ENCODE measurements around the gene EFCAB9. TPM values are rescaled to one million over a fixed set of nuclear protein-coding genes. Genes with fewer than 3 reads are reported as not detected.
"Not testable (repeated sequence)": the region's sequence is repeated elsewhere in the genome, so short reads cannot be mapped to it uniquely, and the experiment has no call there.

The EFCAB9 gene
- total RNA-seq, 4 donors from 2014 or later: not detected

DNA sequence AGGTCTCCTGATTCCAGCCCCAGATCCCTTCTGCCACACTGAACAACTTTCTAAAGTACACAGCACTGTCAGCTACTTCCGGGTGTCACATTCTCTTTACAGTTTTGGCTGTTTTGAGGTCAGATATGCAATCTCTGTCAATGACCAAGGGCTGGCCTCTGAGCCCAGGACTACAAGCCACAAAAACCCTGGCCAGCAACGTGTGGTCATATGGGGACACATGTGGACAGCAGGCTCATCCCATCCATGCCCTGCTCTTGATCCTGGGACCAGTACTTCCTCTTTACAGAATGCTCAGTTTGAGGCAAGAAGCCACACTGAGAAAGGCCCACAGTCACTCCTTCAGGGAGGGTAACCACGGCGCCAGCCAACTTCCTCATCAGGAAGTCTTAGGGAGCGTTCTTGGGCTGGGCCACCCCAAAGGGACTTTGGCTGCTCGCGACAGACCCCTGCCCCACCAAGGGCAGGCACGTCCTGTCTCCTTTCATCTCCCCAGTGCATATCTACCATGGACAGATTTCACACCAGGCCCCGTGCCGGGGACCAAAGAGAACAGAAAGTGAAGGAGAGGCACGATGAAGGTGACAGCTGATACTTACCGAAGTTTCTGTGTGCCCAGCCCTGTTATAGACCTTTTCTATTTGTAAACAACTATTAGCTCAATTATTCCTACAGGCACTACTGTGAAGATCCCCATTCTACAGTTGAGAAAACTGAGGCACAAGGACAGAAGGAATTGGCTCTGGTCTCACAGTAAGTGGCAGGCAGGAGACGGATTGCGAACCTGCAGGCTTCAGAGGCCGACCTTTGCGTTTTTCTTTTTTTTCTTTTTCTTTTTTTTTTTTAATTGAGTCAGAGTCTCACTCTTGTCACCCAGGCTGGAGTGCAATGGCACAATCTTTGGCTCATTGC lies 43.2 kb upstream of the EFCAB9 start:
- 43 to 80% methylated on average over 14 of the region's 16 CpGs for WGBS, 2 donors
- DNase-seq: no peak
- H3K36me3 ChIP-seq: peaks cover 0 to 33% (median 0%) of the 10 kb centered on the region in 3 donors
- intact Hi-C loops (cut with DNase I): no loop called here
- TF ChIP-seq, protein P1, sequence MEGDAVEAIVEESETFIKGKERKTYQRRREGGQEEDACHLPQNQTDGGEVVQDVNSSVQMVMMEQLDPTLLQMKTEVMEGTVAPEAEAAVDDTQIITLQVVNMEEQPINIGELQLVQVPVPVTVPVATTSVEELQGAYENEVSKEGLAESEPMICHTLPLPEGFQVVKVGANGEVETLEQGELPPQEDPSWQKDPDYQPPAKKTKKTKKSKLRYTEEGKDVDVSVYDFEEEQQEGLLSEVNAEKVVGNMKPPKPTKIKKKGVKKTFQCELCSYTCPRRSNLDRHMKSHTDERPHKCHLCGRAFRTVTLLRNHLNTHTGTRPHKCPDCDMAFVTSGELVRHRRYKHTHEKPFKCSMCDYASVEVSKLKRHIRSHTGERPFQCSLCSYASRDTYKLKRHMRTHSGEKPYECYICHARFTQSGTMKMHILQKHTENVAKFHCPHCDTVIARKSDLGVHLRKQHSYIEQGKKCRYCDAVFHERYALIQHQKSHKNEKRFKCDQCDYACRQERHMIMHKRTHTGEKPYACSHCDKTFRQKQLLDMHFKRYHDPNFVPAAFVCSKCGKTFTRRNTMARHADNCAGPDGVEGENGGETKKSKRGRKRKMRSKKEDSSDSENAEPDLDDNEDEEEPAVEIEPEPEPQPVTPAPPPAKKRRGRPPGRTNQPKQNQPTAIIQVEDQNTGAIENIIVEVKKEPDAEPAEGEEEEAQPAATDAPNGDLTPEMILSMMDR (IDR thresholded peaks at IDR 0.05): no peak
- no peak for TF ChIP-seq POLR2A (IDR thresholded peaks at IDR 0.05)
- no peaks in the 10 kb centered on the region for H3K9me3 ChIP-seq
- H3K27me3 ChIP-seq: no peaks in the 10 kb centered on the region
- H3K4me1 ChIP-seq: peaks cover 0 to 25% (median 3%) of the 10 kb centered on the region in 3 donors
- peak overlapping the region in 2 of 4 donors; percentile 48 to 65 for H3K27ac ChIP-seq
- H3K4me3 ChIP-seq: no peak overlapping the region

DNA sequence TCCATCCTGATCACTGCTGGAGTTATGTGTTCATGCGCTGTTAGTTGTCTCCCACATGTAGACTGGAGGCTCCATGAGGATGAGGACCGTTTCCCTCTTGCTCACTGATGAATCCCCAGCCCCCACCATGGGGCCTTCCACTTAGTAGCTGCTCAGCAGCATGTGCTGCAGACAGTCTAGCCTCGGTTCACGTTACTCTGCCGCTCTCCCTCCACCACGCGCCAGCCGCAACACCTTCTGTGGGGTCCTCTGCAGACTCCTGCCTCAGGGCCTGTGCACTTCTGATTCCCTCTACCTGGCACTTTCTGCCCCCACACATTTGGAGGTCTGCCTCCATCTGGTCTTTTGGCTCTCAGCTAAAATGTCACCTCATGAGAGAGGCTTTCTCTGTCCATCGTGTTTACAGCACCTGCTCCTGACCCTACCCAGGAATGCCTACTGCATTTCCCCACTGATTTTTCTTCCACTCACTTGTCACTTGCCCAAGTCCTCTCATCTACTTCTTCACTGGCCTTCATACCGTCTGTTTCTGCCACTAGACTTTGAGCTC lies 42.2 kb upstream of the EFCAB9 start:
- no peak for DNase-seq
- Histone ChIP-seq H3K9me3 (no peaks in the 10 kb centered on the region), H3K4me3 (no peak overlapping the region), H3K27me3 (no peaks in the 10 kb centered on the region), H3K36me3 (peaks cover 0 to 43% (median 7%) of the 10 kb centered on the region in 3 donors), H3K4me1 (peaks cover 0 to 33% (median 3%) of the 10 kb centered on the region in 3 donors), H3K27ac (no peak overlapping the region)
- intact Hi-C loops (cut with DNase I): no loop called here
- TF ChIP-seq, protein P1 (IDR thresholded peaks at IDR 0.05): no peak
- no peak for TF ChIP-seq POLR2A (IDR thresholded peaks at IDR 0.05)
- 91 to 98% methylated on average over 10 of the region's 10 CpGs for WGBS, 2 donors

DNA sequence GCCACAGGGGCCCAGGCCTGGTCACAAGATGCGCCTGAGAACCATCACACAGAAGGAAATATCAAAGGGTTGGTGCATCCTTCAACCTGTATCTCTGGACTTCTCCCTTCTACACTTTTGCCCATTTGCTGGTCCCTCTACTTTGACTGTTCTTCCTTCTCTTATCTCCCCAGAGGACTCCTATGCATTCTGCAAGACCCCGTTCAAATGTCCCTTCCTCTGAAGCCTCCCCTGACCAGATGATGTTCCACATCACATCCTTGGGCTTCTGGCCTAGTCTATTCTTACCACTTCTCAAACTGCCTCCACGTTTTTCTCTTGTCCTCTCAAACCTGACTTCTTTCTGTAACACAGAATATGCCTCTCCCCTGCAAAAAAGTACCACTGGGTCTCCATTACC lies 40.3 kb upstream of the EFCAB9 start:
- no peak for DNase-seq
- Histone ChIP-seq H3K4me3 (no peak overlapping the region), H3K9me3 (no peaks in the 10 kb centered on the region), H3K27me3 (no peaks in the 10 kb centered on the region), H3K27ac (peak overlapping the region in 1 of 4 donors; percentile 21), H3K36me3 (peaks cover 0 to 32% (median 7%) of the 10 kb centered on the region in 3 donors), H3K4me1 (peaks cover 0 to 30% (median 3%) of the 10 kb centered on the region in 3 donors)
- 87 to 96% methylated on average over 3 of the region's 3 CpGs for WGBS, 2 donors
- intact Hi-C loops (cut with DNase I): no loop called here
- TF ChIP-seq, protein P1 (IDR thresholded peaks at IDR 0.05): no peak
- no peak for TF ChIP-seq POLR2A (IDR thresholded peaks at IDR 0.05)

DNA sequence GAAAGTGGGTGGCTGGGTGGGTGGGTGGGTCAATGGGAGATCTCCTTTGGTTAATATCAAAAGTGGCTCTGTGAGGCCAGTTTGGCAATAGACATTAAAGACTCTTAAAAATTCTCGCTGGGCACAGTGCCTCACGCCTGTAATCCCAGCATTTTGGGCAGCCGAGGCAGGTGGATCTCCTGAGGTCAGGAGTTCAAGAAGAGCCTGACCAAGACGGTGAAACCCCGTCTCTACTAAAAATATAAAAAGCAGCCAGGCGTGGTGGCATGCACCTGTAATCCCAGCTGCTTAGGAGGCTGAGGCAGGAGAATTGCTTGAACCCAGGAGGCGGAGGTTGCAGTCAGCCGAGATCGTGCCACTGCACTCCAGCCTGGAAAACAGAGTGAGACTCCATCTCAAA lies 38.9 kb upstream of the EFCAB9 start:
- H3K4me3 ChIP-seq; H3K27me3 ChIP-seq; intact Hi-C loops (cut with DNase I); H3K27ac ChIP-seq; DNase-seq; H3K9me3 ChIP-seq: not testable (repeated sequence)
- Histone ChIP-seq H3K36me3 (peaks cover 0 to 32% (median 7%) of the 10 kb centered on the region in 3 donors), H3K4me1 (peaks cover 0 to 32% (median 3%) of the 10 kb centered on the region in 3 donors)
- WGBS, 2 donors: 84 to 89% methylated on average over 6 to 9 of the region's 9 CpGs

DNA sequence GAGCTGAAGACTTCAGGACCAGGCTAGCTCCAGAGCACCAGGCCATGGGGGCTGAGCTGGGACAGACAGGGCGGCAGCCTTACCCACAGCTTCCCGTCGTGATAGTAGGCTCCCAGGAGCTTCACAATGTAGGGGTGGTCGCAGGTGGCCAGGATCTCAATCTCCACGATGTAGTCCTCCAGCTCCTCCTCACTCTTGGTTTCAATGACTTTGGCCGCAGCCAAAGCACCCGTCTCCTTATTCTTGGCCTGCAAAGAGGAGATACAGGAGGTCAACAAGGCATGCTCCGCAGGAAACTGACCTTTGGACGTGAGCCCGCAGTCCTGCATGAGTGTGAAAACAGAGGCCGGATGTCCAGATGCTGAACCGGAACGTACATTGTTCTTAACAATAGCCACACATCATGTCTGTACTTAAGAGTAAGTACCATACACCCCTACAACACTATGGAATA lies 37.4 kb upstream of the EFCAB9 start:
- Histone ChIP-seq H3K4me1 (peaks cover 0 to 31% (median 0%) of the 10 kb centered on the region in 3 donors), H3K4me3 (no peak overlapping the region), H3K27ac (no peak overlapping the region), H3K27me3 (no peaks in the 10 kb centered on the region), H3K36me3 (peaks cover 0 to 32% (median 7%) of the 10 kb centered on the region in 3 donors), H3K9me3 (no peaks in the 10 kb centered on the region)
- TF ChIP-seq, protein P1 (IDR thresholded peaks at IDR 0.05): no peak
- TF ChIP-seq POLR2A (IDR thresholded peaks at IDR 0.05): no peak
- DNase-seq: no peak
- 47 to 85% methylated on average over 3 to 13 of the region's 13 CpGs for WGBS, 2 donors
- intact Hi-C loops (cut with DNase I): no loop called here
